HG03571 (cell line): Measurements from ENCODE around the gene ZRANB2.

Experiments
- ATAC-seq: cut with Tn5 transposase; IDR thresholded peaks from one replicate; pipeline ENCODE4 v1.9.1; 2021; ENCODE audit not compliant: unreplicated experiment

ZRANB2 gene

GRCh38 chr1:71028981-71029380, 51.9 kb downstream of the ZRANB2 start:
- no peak for ATAC-seq

GRCh38 chr1:71027991-71028390, 52.8 kb downstream of the ZRANB2 start:
- no peak for ATAC-seq

DNA sequence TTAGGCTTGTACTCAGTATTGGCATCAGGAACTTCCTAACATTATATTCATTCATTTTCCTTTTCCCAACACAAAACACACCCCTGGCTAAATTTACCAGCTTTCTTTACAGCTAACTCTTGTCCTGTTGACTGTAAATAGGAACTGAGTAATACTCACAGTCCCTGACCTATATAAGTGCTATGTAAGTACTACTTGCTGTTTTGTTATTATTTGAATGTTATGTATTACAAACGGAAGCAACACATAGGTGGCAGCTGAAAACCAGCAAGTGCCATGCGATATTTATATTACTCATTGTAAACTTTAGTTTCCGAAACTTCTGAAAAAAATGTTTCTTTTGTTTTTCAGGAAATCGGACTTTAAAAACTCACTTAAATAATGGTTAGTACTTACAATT, 54.7 kb downstream of the ZRANB2 start:
- ATAC-seq = no peak

DNA sequence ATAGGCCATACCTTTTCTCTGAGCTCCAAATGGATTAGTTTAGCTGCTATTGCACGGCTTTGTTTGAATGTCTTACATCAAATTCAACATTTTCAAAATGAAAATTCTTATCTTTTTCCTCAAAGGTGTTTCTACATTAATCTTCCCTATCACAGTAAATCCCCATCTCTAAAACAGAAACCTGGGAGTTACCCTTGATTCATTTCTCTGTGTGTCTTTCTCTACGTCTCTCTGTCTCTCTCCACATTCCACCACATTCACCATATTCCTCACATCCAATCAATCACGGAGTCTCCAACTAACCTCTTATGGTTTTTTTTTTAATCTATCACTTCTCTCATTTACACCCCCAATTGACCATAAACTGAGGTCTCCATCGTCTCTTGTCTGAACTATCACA, 57.3 kb downstream of the ZRANB2 start:
- ATAC-seq = no peak

DNA sequence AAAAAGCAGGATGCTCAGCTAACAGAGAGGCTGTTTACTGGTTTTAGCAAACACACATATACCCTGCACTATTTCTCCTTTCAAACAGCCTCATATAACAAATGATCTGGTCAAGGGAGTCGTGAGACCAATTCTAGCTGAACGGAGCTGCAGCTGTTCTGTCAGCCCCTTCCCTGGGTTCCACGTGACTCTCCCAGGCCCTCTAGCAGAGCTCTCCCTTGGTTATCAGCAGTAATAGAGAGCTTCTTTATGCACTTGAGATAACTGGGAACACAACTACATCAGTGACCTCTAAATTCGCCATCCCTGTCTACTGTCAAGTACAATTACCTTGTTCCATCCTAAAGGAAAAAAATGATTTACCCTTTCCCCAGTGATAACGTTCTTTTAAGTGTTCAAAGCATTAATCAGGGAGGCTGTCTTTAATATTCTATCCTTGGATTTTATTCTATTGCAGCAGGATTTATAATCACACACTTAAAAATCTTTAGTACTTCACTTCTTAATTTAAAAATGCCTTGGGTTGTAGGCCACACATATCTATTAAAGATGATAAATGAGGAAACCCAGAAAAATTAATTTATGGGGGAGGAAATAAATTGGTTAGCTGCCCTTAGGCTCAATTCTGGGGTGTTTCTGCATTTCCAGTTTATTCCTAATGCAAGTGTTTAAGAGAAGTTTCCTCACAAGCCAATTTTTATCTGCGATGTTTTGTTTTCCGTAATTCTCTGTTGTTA, 61.4 kb downstream of the ZRANB2 start:
- ATAC-seq = no peak

GRCh38 chr1:71018791-71019190, 62.0 kb downstream of the ZRANB2 start:
- no peak for ATAC-seq

DNA sequence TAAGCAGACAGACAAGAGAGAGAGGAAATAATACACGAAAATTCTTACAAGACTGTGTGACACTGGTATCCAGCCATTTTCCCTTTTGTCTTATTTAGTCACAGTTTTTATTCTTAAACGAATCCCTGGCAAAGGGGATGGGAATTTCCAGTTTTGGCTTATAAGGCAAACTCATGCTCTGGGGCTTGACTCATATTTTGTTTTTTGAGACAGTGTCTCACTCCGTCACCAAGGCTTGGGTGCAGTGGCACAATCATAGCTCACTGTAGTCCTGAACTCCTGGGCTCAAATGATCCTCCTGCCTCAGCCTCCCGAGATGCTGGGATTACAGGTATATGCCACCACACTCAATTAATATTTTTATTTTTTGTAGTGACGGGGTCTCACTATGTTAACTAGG, 65.1 kb downstream of the ZRANB2 start:
- no peak for ATAC-seq

GRCh38 chr1:71014178-71014579, 66.7 kb downstream of the ZRANB2 start:
- ATAC-seq = no peak
